PC-3 (cell line): ENCODE measurements around the gene CHID1.

Experiments
- EZH2 ChIP-seq: fragments of 300-600 bp; sonication (generic); IDR thresholded peaks from one replicate; pipeline ENCODE4 v1.6.1; 2017; ENCODE audit warnings: antibody characterized with exemption, mild to moderate bottlenecking, low read length; ENCODE audit not compliant: unreplicated experiment
- EZH2phosphoT487 ChIP-seq: fragments of 300-600 bp; sonication (generic); IDR thresholded peaks from 2 replicates; pipeline ENCODE4 v1.6.1; 2018; ENCODE audit warnings: mild to moderate bottlenecking, antibody characterized with exemption, low read length, borderline replicate concordance
- TF ChIP-seq, protein P1 (sequence below): fragments of 300-600 bp; sonication (generic); conservative IDR thresholded peaks from 2 replicates; pipeline ENCODE4 v1.5.1; 2017; ENCODE audit warnings: antibody characterized with exemption, low read depth, mild to moderate bottlenecking, low read length

GRCh38 chr11:937841-938261, 27.2 kb upstream of the CHID1 start:
- TF ChIP-seq, protein P1, sequence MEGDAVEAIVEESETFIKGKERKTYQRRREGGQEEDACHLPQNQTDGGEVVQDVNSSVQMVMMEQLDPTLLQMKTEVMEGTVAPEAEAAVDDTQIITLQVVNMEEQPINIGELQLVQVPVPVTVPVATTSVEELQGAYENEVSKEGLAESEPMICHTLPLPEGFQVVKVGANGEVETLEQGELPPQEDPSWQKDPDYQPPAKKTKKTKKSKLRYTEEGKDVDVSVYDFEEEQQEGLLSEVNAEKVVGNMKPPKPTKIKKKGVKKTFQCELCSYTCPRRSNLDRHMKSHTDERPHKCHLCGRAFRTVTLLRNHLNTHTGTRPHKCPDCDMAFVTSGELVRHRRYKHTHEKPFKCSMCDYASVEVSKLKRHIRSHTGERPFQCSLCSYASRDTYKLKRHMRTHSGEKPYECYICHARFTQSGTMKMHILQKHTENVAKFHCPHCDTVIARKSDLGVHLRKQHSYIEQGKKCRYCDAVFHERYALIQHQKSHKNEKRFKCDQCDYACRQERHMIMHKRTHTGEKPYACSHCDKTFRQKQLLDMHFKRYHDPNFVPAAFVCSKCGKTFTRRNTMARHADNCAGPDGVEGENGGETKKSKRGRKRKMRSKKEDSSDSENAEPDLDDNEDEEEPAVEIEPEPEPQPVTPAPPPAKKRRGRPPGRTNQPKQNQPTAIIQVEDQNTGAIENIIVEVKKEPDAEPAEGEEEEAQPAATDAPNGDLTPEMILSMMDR, result no peak
- TF ChIP-seq EZH2, result no peak
- no peak for TF ChIP-seq EZH2phosphoT487
